Chondrocyte (in vitro differentiated cells): ENCODE measurements around the gene NMD3. TPM values are rescaled to one million over a fixed set of nuclear protein-coding genes. Genes with fewer than 3 reads are reported as not detected.

Experiments used
- DNase-seq: peaks from one replicate; pipeline ENCODE4 v3.0.0; 2021; ENCODE audit warnings: mixed read lengths, low spot score
- H3K27ac Mint-ChIP-seq: one replicate; pipeline ENCODE4 v1.8.0; 2021; ENCODE audit warnings: mild to moderate bottlenecking, moderate library complexity, mixed read lengths; ENCODE audit not compliant: unreplicated experiment
- H3K27me3 Mint-ChIP-seq: 2 replicates; pipeline ENCODE4 v1.8.0; 2021; ENCODE audit warnings: low read depth, mixed read lengths
- H3K36me3 Mint-ChIP-seq: 2 replicates; pipeline ENCODE4 v1.8.0; 2021; ENCODE audit warnings: low read depth, mixed read lengths
- H3K4me1 Mint-ChIP-seq: 2 replicates; pipeline ENCODE4 v1.8.0; 2021; ENCODE audit warnings: low read depth, mild to moderate bottlenecking, mixed read lengths
- H3K4me3 Mint-ChIP-seq: one replicate; pipeline ENCODE4 v1.8.0; 2021; ENCODE audit warnings: mild to moderate bottlenecking, moderate library complexity, mixed read lengths; ENCODE audit not compliant: unreplicated experiment
- H3K9me3 Mint-ChIP-seq: 2 replicates; pipeline ENCODE4 v1.8.0; 2021; ENCODE audit warnings: low read depth, mixed read lengths
- CTCF ChIP-seq: fragments of 200-600 bp; sonication (generic); IDR thresholded peaks from 2 replicates; pipeline ENCODE4 v1.5.0; 2021; ENCODE audit warnings: antibody characterized with exemption, mild to moderate bottlenecking, moderate library complexity
- total RNA-seq: library from RNA; stranded (reverse); gene quantifications from 3 replicates; pipeline ENCODE4 v1.2.1, GENCODE V29; 2021

The NMD3 gene
- total RNA-seq, 1 donor from 2014 or later, result 67.8 TPM

DNA sequence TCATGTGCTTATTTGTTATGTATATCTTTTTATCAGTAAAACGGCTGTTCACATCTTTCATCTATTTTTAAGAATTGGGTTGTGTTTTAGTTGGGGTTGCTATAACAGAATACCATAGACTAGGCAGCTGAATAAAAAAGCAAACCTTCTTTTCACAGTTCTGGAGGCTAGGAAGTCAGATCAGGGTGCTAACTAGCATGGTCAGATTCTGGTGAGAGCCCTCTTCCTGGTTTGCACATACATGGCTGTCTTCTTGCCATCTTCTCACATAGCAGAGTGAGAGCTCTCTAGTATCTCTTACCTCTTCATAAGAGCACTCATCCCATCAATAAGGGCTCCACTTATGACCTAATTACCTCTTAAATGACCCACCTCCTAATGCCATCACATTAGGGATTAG, 33.8 kb downstream of the NMD3 start:
- Mint-ChIP-seq H3K36me3 (peaks cover 48% of the 10 kb centered on the region), H3K27ac (no peak overlapping the region), H3K27me3 (no peaks in the 10 kb centered on the region), H3K9me3 (no peaks in the 10 kb centered on the region), H3K4me3 (no peak overlapping the region), H3K4me1 (peaks cover 14% of the 10 kb centered on the region)
- no peak for TF ChIP-seq CTCF
- DNase-seq, result no peak

- Mint-ChIP-seq H3K9me3 (peaks cover 22% of the 10 kb centered on the region), H3K27ac (peak overlapping the region; percentile 42), H3K27me3 (no peaks in the 10 kb centered on the region), H3K4me1 (peaks cover 37% of the 10 kb centered on the region), H3K4me3 (no peak overlapping the region), H3K36me3 (peaks cover 38% of the 10 kb centered on the region)
- no peak for DNase-seq
- TF ChIP-seq CTCF, result no peak
These were observed 41.9 kb downstream of the NMD3 start for GRCh38 chr3:161263057-161263456.

DNA sequence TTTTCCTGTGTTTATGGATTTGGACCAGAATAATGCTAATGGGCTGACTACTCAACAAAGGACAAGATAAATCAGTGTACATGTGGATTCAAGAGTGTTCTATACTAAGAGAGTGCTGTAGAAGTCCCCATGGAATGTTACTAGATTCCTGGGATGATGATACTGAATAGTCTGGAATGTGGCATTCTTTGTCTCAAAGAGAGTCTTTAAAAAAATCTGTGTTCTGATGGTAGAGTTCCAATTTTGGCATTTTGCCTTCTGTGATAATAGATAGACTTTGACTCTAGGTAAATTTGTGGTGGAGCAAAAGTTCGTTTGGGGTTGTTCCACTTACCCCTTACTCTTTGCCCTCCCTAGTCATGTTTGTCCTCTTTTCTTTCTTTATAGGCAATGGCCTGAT, 43.7 kb downstream of the NMD3 start:
- Mint-ChIP-seq H3K36me3 (peaks cover 35% of the 10 kb centered on the region), H3K9me3 (peaks cover 22% of the 10 kb centered on the region), H3K27me3 (no peaks in the 10 kb centered on the region), H3K4me1 (peaks cover 37% of the 10 kb centered on the region), H3K27ac (no peak overlapping the region), H3K4me3 (no peak overlapping the region)
- no peak for TF ChIP-seq CTCF
- no peak for DNase-seq

DNA sequence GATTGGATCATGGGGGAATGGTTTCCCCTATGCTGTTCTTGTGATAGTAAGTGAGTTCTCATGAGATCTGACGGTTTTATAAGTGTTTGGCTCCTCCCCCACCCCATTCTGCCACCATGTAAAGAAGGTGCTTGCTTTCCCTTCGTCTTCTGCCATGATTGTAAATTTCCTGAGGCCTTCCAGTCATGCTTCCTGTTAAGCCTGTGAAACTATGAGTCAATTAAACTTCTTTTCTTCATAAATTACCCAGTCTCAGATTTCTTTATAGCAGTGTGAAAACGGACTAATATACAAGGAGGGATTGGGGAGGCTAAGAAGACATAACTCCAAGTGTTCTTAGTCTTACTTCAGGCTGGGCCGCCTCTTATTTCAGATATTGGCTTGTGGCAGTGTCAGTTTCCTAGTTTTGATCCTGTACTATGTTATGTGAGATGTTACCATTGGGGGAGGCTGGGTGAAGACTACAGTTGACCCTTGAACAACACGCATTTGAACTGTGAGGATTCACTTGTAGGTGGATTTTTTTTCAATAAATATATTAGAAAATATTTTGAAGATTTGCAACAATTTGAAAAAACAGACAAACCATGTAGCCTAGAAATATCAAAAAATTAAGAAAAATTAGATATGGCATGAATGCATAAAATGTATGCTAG, 44.9 kb downstream of the NMD3 start:
- Mint-ChIP-seq H3K27me3 (no peaks in the 10 kb centered on the region), H3K36me3 (peaks cover 25% of the 10 kb centered on the region), H3K27ac (no peak overlapping the region), H3K4me1 (peaks cover 37% of the 10 kb centered on the region), H3K9me3 (peaks cover 11% of the 10 kb centered on the region), H3K4me3 (no peak overlapping the region)
- DNase-seq, result no peak
- no peak for TF ChIP-seq CTCF

DNA sequence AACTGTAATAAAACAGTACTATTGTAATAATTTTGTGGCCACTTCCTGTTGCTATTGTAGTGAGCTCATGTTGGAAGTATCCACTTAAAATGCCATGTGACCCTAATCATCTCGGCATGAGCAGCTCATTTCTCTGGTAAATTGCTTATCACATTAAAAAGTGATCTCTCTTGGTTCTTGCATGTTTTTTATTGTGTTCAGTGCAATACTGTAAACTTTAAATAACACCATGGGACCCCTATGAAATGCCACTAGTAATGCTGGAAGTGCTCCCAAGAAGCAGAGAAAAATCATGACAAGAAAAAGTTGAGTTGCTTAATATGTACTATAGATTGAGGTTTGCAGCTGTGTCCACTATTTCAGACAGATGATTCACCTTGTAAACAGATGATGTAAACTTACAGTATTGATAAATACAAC, 45.6 kb downstream of the NMD3 start:
- DNase-seq, result no peak
- Mint-ChIP-seq H3K4me1 (peaks cover 36% of the 10 kb centered on the region), H3K36me3 (peaks cover 22% of the 10 kb centered on the region), H3K27me3 (no peaks in the 10 kb centered on the region), H3K4me3 (no peak overlapping the region), H3K27ac (peak overlapping the region; percentile 58), H3K9me3 (peaks cover 8% of the 10 kb centered on the region)
- TF ChIP-seq CTCF, result no peak
